Lower lobe of right lung (tissue), 2 donors: ENCODE data around the gene ABHD18. TPM values are rescaled to one million over a fixed set of nuclear protein-coding genes. Genes with fewer than 3 reads are reported as not detected.

Experiments
- ATAC-seq, 2 donors: fragments of 200-7000 bp; cut with Tn5 transposase; one replicate each; pipeline ENCODE4 v1.9.1; 2020 to 2022; ENCODE audit warnings: mild to moderate bottlenecking in 2 of 2, moderate library complexity in 2 of 2
- DNase-seq: peaks from one replicate; pipeline ENCODE4 v3.0.0-alpha.2; 2020
- H3K27ac ChIP-seq: fragments of 200-600 bp; one replicate; pipeline ENCODE4 v1.8.0; 2022
- H3K27me3 ChIP-seq: fragments of 200-600 bp; one replicate; pipeline ENCODE4 v1.8.0; 2022; ENCODE audit warnings: low read depth
- H3K36me3 ChIP-seq: fragments of 200-600 bp; one replicate; pipeline ENCODE4 v1.8.0; 2022; ENCODE audit warnings: mild to moderate bottlenecking
- H3K4me1 ChIP-seq: fragments of 200-600 bp; one replicate; pipeline ENCODE4 v1.8.0; 2022
- H3K4me3 ChIP-seq: fragments of 200-600 bp; one replicate; pipeline ENCODE4 v1.8.0; 2022; ENCODE audit warnings: mild to moderate bottlenecking
- H3K9me3 ChIP-seq: fragments of 200-600 bp; one replicate; pipeline ENCODE4 v1.8.0; 2022
- intact Hi-C: fragments of 100-400 bp; cut with DNase I; formaldehyde crosslinking; loops from one replicate; pipeline ENCODE4 v1.11.0; 2022
- total RNA-seq: library from RNA; stranded (reverse); fragmentation: NEBNext Ultra II Directional; extraction: Animal tissue kit (Norgen Biotek cat#: 25700); gene quantifications from one replicate; pipeline ENCODE4 v1.2.1, GENCODE V29; 2021
- TF ChIP-seq, protein P1 (sequence below): fragments of 200-600 bp; IDR thresholded peaks from one replicate; pipeline ENCODE4 v1.8.0; 2022; ENCODE audit warnings: antibody characterized with exemption, mild to moderate bottlenecking
- donor health status: DM: no; HTN: yes; CAD: no; lungs with severe emphysema.

The ABHD18 gene
- total RNA-seq, 1 donor from 2014 or later: 12.6 TPM

DNA sequence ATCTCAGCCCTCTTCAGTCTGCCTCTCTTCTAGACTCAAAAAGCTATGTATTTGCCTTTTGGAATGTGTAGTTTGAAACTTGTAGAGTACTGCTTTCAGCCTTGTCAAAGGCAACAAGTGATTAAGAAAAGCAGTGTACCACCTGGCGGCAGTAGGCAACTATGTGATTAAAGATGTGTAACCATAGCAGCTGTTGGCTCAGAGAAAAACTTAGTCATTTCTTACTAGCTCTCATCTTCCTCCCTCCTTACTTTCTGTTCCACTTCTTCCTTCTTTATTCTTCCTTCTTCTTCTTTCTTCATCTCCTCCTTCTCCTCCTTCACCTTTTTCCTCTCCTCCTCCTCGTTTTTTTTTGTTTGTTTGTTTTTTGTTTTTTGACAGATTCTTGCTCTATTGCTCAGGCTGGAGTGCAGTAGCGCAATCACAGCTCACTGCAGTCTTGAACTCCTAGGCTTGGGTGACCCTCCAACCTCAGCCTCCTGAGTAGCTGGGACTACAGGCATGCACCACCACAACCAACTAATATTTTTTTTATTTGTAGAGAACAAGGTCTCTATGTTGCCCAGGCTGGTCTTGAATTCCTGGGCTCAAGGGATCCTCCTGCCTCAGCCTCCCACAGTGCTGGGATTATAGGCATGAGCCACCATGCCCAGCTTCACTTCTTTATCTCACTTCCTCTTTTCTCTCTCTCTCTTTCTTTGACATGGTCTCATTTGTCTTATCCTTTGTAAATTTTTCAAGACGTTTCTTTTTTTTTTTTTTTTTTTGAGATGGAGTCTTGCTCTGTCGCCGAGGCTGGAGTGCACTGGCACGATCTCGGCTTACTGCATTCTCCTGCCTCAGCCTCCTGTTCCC is 32.6 kb downstream of the ABHD18 start:
- no peaks in the 10 kb centered on the region for H3K27me3 ChIP-seq
- H3K4me1 ChIP-seq: no peaks in the 10 kb centered on the region
- intact Hi-C loops: no loop called here
- no peak overlapping the region for H3K27ac ChIP-seq
- no peak overlapping the region for H3K4me3 ChIP-seq
- peak; percentile 66 to 84 for ATAC-seq
- TF ChIP-seq, protein P1, sequence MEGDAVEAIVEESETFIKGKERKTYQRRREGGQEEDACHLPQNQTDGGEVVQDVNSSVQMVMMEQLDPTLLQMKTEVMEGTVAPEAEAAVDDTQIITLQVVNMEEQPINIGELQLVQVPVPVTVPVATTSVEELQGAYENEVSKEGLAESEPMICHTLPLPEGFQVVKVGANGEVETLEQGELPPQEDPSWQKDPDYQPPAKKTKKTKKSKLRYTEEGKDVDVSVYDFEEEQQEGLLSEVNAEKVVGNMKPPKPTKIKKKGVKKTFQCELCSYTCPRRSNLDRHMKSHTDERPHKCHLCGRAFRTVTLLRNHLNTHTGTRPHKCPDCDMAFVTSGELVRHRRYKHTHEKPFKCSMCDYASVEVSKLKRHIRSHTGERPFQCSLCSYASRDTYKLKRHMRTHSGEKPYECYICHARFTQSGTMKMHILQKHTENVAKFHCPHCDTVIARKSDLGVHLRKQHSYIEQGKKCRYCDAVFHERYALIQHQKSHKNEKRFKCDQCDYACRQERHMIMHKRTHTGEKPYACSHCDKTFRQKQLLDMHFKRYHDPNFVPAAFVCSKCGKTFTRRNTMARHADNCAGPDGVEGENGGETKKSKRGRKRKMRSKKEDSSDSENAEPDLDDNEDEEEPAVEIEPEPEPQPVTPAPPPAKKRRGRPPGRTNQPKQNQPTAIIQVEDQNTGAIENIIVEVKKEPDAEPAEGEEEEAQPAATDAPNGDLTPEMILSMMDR: no peak
- DNase-seq: no peak
- peaks cover 9% of the 10 kb centered on the region for H3K9me3 ChIP-seq
- H3K36me3 ChIP-seq: no peaks in the 10 kb centered on the region

GRCh38 chr4:128006592-128006991 is 41.4 kb downstream of the ABHD18 start:
- ATAC-seq (no peak), DNase-seq (no peak)
- TF ChIP-seq, protein P1: no peak
- Histone ChIP-seq H3K36me3 (no peaks in the 10 kb centered on the region), H3K4me3 (no peak overlapping the region), H3K27me3 (no peaks in the 10 kb centered on the region), H3K27ac (no peak overlapping the region), H3K9me3 (no peaks in the 10 kb centered on the region), H3K4me1 (no peaks in the 10 kb centered on the region)
- intact Hi-C loops: no loop called here

- Histone ChIP-seq H3K36me3 (peaks cover 17% of the 10 kb centered on the region), H3K27ac (no peak overlapping the region), H3K4me1 (no peaks in the 10 kb centered on the region), H3K27me3 (no peaks in the 10 kb centered on the region), H3K4me3 (no peak overlapping the region), H3K9me3 (no peaks in the 10 kb centered on the region)
- intact Hi-C loops: no loop called here
- no peak for DNase-seq
- TF ChIP-seq, protein P1: no peak
- no peak for ATAC-seq
Measured at GRCh38 chr4:128009428-128009827, 44.2 kb downstream of the ABHD18 start.

DNA sequence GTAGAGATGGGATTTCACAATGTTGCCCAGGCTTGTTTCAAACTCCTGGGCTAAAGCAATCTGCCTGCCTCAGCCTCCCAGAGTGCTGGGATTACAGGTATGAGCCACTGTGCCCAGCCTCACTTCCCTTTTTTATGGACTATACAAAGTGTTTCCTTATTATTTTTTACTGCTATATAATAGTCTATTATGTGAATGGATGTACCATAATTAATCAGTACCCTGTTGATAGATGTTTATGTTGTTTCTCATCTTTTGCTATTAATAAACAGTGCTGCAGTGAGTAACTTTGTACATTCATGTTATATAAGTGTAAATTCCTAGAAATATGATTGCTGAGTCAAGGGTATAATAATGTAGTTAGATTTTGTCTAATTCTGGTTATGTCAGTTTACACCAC is 60.1 kb downstream of the ABHD18 start:
- Histone ChIP-seq H3K4me3 (no peak overlapping the region), H3K27me3 (no peaks in the 10 kb centered on the region), H3K27ac (no peak overlapping the region), H3K4me1 (no peaks in the 10 kb centered on the region), H3K36me3 (peaks cover 89% of the 10 kb centered on the region), H3K9me3 (no peaks in the 10 kb centered on the region)
- intact Hi-C loops: no loop called here
- no peak for DNase-seq
- TF ChIP-seq, protein P1: no peak
- ATAC-seq: no peak

GRCh38 chr4:128029907-128030306 is 64.7 kb downstream of the ABHD18 start:
- no peaks in the 10 kb centered on the region for H3K4me1 ChIP-seq

More at GRCh38 chr4:128029907-128030306, 64.7 kb downstream of the ABHD18 start:
- H3K9me3 ChIP-seq: no peaks in the 10 kb centered on the region
- H3K27ac ChIP-seq: no peak overlapping the region
- no peak for ATAC-seq
- no peak for DNase-seq
- H3K4me3 ChIP-seq: no peak overlapping the region
- intact Hi-C loops: no loop called here
- no peaks in the 10 kb centered on the region for H3K27me3 ChIP-seq
- peaks cover 58% of the 10 kb centered on the region for H3K36me3 ChIP-seq
- TF ChIP-seq, protein P1: no peak
